ENCODE results near the gene UNC13B.

The UNC13B gene

GRCh38 chr9:35288778-35289177, 127.0 kb downstream of the UNC13B start:
- Histone ChIP-seq H3K27ac (ENCODE audit: low read depth, low read length) (no peak overlapping the region), H3K9me3 (ENCODE audit: control insufficient read depth in 5 of 5, low read length in 5 of 5) (no peaks in the 10 kb centered on the region), H3K4me1 (ENCODE audit: control insufficient read depth in 5 of 5, insufficient read depth in 5 of 5, low read length in 5 of 5) (no peaks in the 10 kb centered on the region)

GRCh38 chr9:35293376-35293964, 131.7 kb downstream of the UNC13B start:
- no peaks in the 10 kb centered on the region for H3K9me3 ChIP-seq (ENCODE audit: control insufficient read depth in 5 of 5, low read length in 5 of 5)
- H3K27ac ChIP-seq (ENCODE audit: low read depth, low read length) = no peak overlapping the region
- H3K27me3 ChIP-seq (ENCODE audit: control insufficient read depth in 5 of 5, insufficient read depth in 4 of 5, low read length in 5 of 5) = no peaks in the 10 kb centered on the region
- no peak overlapping the region for H3K9ac ChIP-seq (ENCODE audit: low read length in 5 of 5)
- peaks cover 0 to 10% (median 0%) of the 10 kb centered on the region in 5 donors for H3K36me3 ChIP-seq (ENCODE audit: control insufficient read depth in 5 of 5, insufficient read depth in 5 of 5, low read length in 5 of 5)
- H3K4me3 ChIP-seq (ENCODE audit: low read depth in 1 of 5, low read length in 5 of 5) = no peak overlapping the region
- H3K4me1 ChIP-seq (ENCODE audit: control insufficient read depth in 5 of 5, insufficient read depth in 5 of 5, low read length in 5 of 5) = no peaks in the 10 kb centered on the region

More at GRCh38 chr9:35288778-35289177, 127.0 kb downstream of the UNC13B start:
- H3K9ac ChIP-seq (ENCODE audit: low read length in 5 of 5) = no peak overlapping the region
- no peaks in the 10 kb centered on the region for H3K27me3 ChIP-seq (ENCODE audit: control insufficient read depth in 5 of 5, insufficient read depth in 4 of 5, low read length in 5 of 5)
- H3K4me3 ChIP-seq (ENCODE audit: low read depth in 1 of 5, low read length in 5 of 5) = no peak overlapping the region
- no peaks in the 10 kb centered on the region for H3K36me3 ChIP-seq (ENCODE audit: control insufficient read depth in 5 of 5, insufficient read depth in 5 of 5, low read length in 5 of 5)

GRCh38 chr9:35294066-35294465, 132.3 kb downstream of the UNC13B start:
- no peaks in the 10 kb centered on the region for H3K9me3 ChIP-seq (ENCODE audit: control insufficient read depth in 5 of 5, low read length in 5 of 5)
- H3K9ac ChIP-seq (ENCODE audit: low read length in 5 of 5) = no peak overlapping the region
- H3K4me1 ChIP-seq (ENCODE audit: control insufficient read depth in 5 of 5, insufficient read depth in 5 of 5, low read length in 5 of 5) = no peaks in the 10 kb centered on the region
- peaks cover 0 to 10% (median 0%) of the 10 kb centered on the region in 5 donors for H3K36me3 ChIP-seq (ENCODE audit: control insufficient read depth in 5 of 5, insufficient read depth in 5 of 5, low read length in 5 of 5)
- no peak overlapping the region for H3K4me3 ChIP-seq (ENCODE audit: low read depth in 1 of 5, low read length in 5 of 5)
- H3K27me3 ChIP-seq (ENCODE audit: control insufficient read depth in 5 of 5, insufficient read depth in 4 of 5, low read length in 5 of 5) = no peaks in the 10 kb centered on the region
- H3K27ac ChIP-seq (ENCODE audit: low read depth, low read length) = no peak overlapping the region

GRCh38 chr9:35294556-35294955, 132.7 kb downstream of the UNC13B start:
- no peak overlapping the region for H3K4me3 ChIP-seq (ENCODE audit: low read depth in 1 of 5, low read length in 5 of 5)
- peaks cover 0 to 10% (median 0%) of the 10 kb centered on the region in 5 donors for H3K36me3 ChIP-seq (ENCODE audit: control insufficient read depth in 5 of 5, insufficient read depth in 5 of 5, low read length in 5 of 5)
- H3K9ac ChIP-seq (ENCODE audit: low read length in 5 of 5) = no peak overlapping the region
- H3K27ac ChIP-seq (ENCODE audit: low read depth, low read length) = no peak overlapping the region
- H3K4me1 ChIP-seq (ENCODE audit: control insufficient read depth in 5 of 5, insufficient read depth in 5 of 5, low read length in 5 of 5) = no peaks in the 10 kb centered on the region
- H3K27me3 ChIP-seq (ENCODE audit: control insufficient read depth in 5 of 5, insufficient read depth in 4 of 5, low read length in 5 of 5) = no peaks in the 10 kb centered on the region
- H3K9me3 ChIP-seq (ENCODE audit: control insufficient read depth in 5 of 5, low read length in 5 of 5) = no peaks in the 10 kb centered on the region

GRCh38 chr9:35295369-35296036, 133.7 kb downstream of the UNC13B start:
- H3K9me3 ChIP-seq (ENCODE audit: control insufficient read depth in 5 of 5, low read length in 5 of 5) = no peaks in the 10 kb centered on the region
- no peaks in the 10 kb centered on the region for H3K27me3 ChIP-seq (ENCODE audit: control insufficient read depth in 5 of 5, insufficient read depth in 4 of 5, low read length in 5 of 5)
- H3K9ac ChIP-seq (ENCODE audit: low read length in 5 of 5) = no peak overlapping the region
- no peaks in the 10 kb centered on the region for H3K4me1 ChIP-seq (ENCODE audit: control insufficient read depth in 5 of 5, insufficient read depth in 5 of 5, low read length in 5 of 5)
- peaks cover 0 to 10% (median 5%) of the 10 kb centered on the region in 5 donors for H3K36me3 ChIP-seq (ENCODE audit: control insufficient read depth in 5 of 5, insufficient read depth in 5 of 5, low read length in 5 of 5)
- H3K4me3 ChIP-seq (ENCODE audit: low read depth in 1 of 5, low read length in 5 of 5) = no peak overlapping the region
- no peak overlapping the region for H3K27ac ChIP-seq (ENCODE audit: low read depth, low read length)

GRCh38 chr9:35303567-35303966, 141.8 kb downstream of the UNC13B start:
- H3K4me1 ChIP-seq (ENCODE audit: control insufficient read depth in 5 of 5, insufficient read depth in 5 of 5, low read length in 5 of 5) = no peaks in the 10 kb centered on the region
- H3K27me3 ChIP-seq (ENCODE audit: control insufficient read depth in 5 of 5, insufficient read depth in 4 of 5, low read length in 5 of 5) = no peaks in the 10 kb centered on the region
- no peak overlapping the region for H3K27ac ChIP-seq (ENCODE audit: low read depth, low read length)
- H3K4me3 ChIP-seq (ENCODE audit: low read depth in 1 of 5, low read length in 5 of 5) = no peak overlapping the region
- no peak overlapping the region for H3K9ac ChIP-seq (ENCODE audit: low read length in 5 of 5)
- H3K36me3 ChIP-seq (ENCODE audit: control insufficient read depth in 5 of 5, insufficient read depth in 5 of 5, low read length in 5 of 5) = peaks cover 0 to 7% (median 0%) of the 10 kb centered on the region in 5 donors
- H3K9me3 ChIP-seq (ENCODE audit: control insufficient read depth in 5 of 5, low read length in 5 of 5) = no peaks in the 10 kb centered on the region

GRCh38 chr9:35306283-35306682, 144.5 kb downstream of the UNC13B start:
- Histone ChIP-seq H3K27me3 (ENCODE audit: control insufficient read depth in 5 of 5, insufficient read depth in 4 of 5, low read length in 5 of 5) (no peaks in the 10 kb centered on the region), H3K9me3 (ENCODE audit: control insufficient read depth in 5 of 5, low read length in 5 of 5) (no peaks in the 10 kb centered on the region), H3K9ac (ENCODE audit: low read length in 5 of 5) (no peak overlapping the region), H3K27ac (ENCODE audit: low read depth, low read length) (no peak overlapping the region), H3K36me3 (ENCODE audit: control insufficient read depth in 5 of 5, insufficient read depth in 5 of 5, low read length in 5 of 5) (peaks cover 0 to 11% (median 8%) of the 10 kb centered on the region in 5 donors), H3K4me1 (ENCODE audit: control insufficient read depth in 5 of 5, insufficient read depth in 5 of 5, low read length in 5 of 5) (peaks cover 0 to 5% (median 0%) of the 10 kb centered on the region in 5 donors), H3K4me3 (ENCODE audit: low read depth in 1 of 5, low read length in 5 of 5) (no peak overlapping the region)

- no peaks in the 10 kb centered on the region for H3K27me3 ChIP-seq (ENCODE audit: control insufficient read depth in 5 of 5, insufficient read depth in 4 of 5, low read length in 5 of 5)
- H3K36me3 ChIP-seq (ENCODE audit: control insufficient read depth in 5 of 5, insufficient read depth in 5 of 5, low read length in 5 of 5) = peaks cover 0 to 12% (median 8%) of the 10 kb centered on the region in 5 donors
- H3K27ac ChIP-seq (ENCODE audit: low read depth, low read length) = no peak overlapping the region
- no peaks in the 10 kb centered on the region for H3K9me3 ChIP-seq (ENCODE audit: control insufficient read depth in 5 of 5, low read length in 5 of 5)
- H3K9ac ChIP-seq (ENCODE audit: low read length in 5 of 5) = no peak overlapping the region
- peaks cover 2 to 15% (median 6%) of the 10 kb centered on the region in 5 donors for H3K4me1 ChIP-seq (ENCODE audit: control insufficient read depth in 5 of 5, insufficient read depth in 5 of 5, low read length in 5 of 5)
- H3K4me3 ChIP-seq (ENCODE audit: low read depth in 1 of 5, low read length in 5 of 5) = no peak overlapping the region
Observed at GRCh38 chr9:35308316-35308715, 146.5 kb downstream of the UNC13B start.

- Histone ChIP-seq H3K4me3 (ENCODE audit: low read depth in 1 of 5, low read length in 5 of 5) (no peak overlapping the region), H3K9me3 (ENCODE audit: control insufficient read depth in 5 of 5, low read length in 5 of 5) (no peaks in the 10 kb centered on the region), H3K4me1 (ENCODE audit: control insufficient read depth in 5 of 5, insufficient read depth in 5 of 5, low read length in 5 of 5) (peaks cover 2 to 15% (median 6%) of the 10 kb centered on the region in 5 donors), H3K9ac (ENCODE audit: low read length in 5 of 5) (no peak overlapping the region), H3K27me3 (ENCODE audit: control insufficient read depth in 5 of 5, insufficient read depth in 4 of 5, low read length in 5 of 5) (no peaks in the 10 kb centered on the region), H3K27ac (ENCODE audit: low read depth, low read length) (no peak overlapping the region), H3K36me3 (ENCODE audit: control insufficient read depth in 5 of 5, insufficient read depth in 5 of 5, low read length in 5 of 5) (peaks cover 6 to 22% (median 17%) of the 10 kb centered on the region in 5 donors)
Observed at GRCh38 chr9:35311891-35312639, 150.3 kb downstream of the UNC13B start.

GRCh38 chr9:35313460-35313859, 151.7 kb downstream of the UNC13B start:
- Histone ChIP-seq H3K36me3 (ENCODE audit: control insufficient read depth in 5 of 5, insufficient read depth in 5 of 5, low read length in 5 of 5) (peaks cover 6 to 19% (median 17%) of the 10 kb centered on the region in 5 donors), H3K4me1 (ENCODE audit: control insufficient read depth in 5 of 5, insufficient read depth in 5 of 5, low read length in 5 of 5) (peaks cover 2 to 15% (median 6%) of the 10 kb centered on the region in 5 donors), H3K27ac (ENCODE audit: low read depth, low read length) (no peak overlapping the region)

More at GRCh38 chr9:35313460-35313859, 151.7 kb downstream of the UNC13B start:
- H3K27me3 ChIP-seq (ENCODE audit: control insufficient read depth in 5 of 5, insufficient read depth in 4 of 5, low read length in 5 of 5) = no peaks in the 10 kb centered on the region
- H3K4me3 ChIP-seq (ENCODE audit: low read depth in 1 of 5, low read length in 5 of 5) = no peak overlapping the region
- no peak overlapping the region for H3K9ac ChIP-seq (ENCODE audit: low read length in 5 of 5)
- H3K9me3 ChIP-seq (ENCODE audit: control insufficient read depth in 5 of 5, low read length in 5 of 5) = no peaks in the 10 kb centered on the region

Measured in subcutaneous abdominal adipose tissue (tissue), 5 donors.